Measurements from ENCODE around the gene CAPN13.

GRCh38 chr2:30821960-30822359 is 14.7 kb upstream of the CAPN13 start:
- TF ChIP-seq CTCF (IDR thresholded peaks at IDR 0.05) (no peak), POLR2A (IDR thresholded peaks at IDR 0.05) (no peak), POLR2AphosphoS5 (IDR thresholded peaks at IDR 0.05) (no peak), EP300 (IDR thresholded peaks at IDR 0.05) (no peak)

All from stomach (tissue), 4 donors.